ENCODE measurements around the gene NLGN4X.

The NLGN4X gene

DNA sequence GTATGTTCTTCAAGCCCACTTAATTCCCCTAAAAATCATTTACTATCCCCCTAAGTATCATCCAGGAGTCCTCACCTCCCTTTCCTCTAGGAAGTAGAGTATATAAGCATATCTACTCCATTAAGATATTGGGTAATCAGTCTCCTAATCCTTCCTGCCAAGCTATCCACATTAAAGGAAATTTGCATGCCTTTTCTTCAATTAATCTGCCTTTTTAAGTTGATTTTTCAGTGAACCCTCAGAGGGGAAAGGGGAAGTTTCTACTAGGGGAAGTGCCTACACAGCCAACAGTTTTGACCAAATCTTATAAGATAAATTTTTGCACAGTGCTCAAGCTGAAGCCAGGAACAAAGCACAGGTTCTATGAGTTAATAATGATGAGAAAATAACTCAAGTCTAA is 222.8 kb downstream of the NLGN4X start:
- Histone ChIP-seq H4K20me1 (ENCODE audit: insufficient read depth, low read length) (no peaks in the 10 kb centered on the region), H3K4me1 (ENCODE audit: insufficient read depth, low read length, severe bottlenecking) (no peaks in the 10 kb centered on the region), H3K36me3 (ENCODE audit: insufficient read depth, low read length) (no peaks in the 10 kb centered on the region), H3K27ac (ENCODE audit: low read depth, low read length, poor library complexity, severe bottlenecking) (no peak overlapping the region), H3K4me3 (ENCODE audit: low read depth, low read length, poor library complexity, severe bottlenecking) (no peak overlapping the region), H3K4me2 (ENCODE audit: low read length) (no peak overlapping the region), H3K27me3 (ENCODE audit: insufficient read depth, low read length) (no peaks in the 10 kb centered on the region), H3K79me2 (ENCODE audit: insufficient read depth, low read length) (no peaks in the 10 kb centered on the region), H3F3A (ENCODE audit: insufficient read depth, low read length) (no peaks in the 10 kb centered on the region), H2AFZ (ENCODE audit: low read length) (no peak overlapping the region), H3K9me3 (ENCODE audit: low read length) (no peaks in the 10 kb centered on the region), H3K9me2 (ENCODE audit: low read depth, low read length) (no peaks in the 10 kb centered on the region), H3K9ac (ENCODE audit: low read length) (no peak overlapping the region)
- no peak for TF ChIP-seq EZH2 (IDR thresholded peaks at IDR 0.05; ENCODE audit: borderline replicate concordance, low read length)
- TF ChIP-seq, protein P1, sequence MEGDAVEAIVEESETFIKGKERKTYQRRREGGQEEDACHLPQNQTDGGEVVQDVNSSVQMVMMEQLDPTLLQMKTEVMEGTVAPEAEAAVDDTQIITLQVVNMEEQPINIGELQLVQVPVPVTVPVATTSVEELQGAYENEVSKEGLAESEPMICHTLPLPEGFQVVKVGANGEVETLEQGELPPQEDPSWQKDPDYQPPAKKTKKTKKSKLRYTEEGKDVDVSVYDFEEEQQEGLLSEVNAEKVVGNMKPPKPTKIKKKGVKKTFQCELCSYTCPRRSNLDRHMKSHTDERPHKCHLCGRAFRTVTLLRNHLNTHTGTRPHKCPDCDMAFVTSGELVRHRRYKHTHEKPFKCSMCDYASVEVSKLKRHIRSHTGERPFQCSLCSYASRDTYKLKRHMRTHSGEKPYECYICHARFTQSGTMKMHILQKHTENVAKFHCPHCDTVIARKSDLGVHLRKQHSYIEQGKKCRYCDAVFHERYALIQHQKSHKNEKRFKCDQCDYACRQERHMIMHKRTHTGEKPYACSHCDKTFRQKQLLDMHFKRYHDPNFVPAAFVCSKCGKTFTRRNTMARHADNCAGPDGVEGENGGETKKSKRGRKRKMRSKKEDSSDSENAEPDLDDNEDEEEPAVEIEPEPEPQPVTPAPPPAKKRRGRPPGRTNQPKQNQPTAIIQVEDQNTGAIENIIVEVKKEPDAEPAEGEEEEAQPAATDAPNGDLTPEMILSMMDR (IDR thresholded peaks at IDR 0.05; ENCODE audit: low read length) = no peak

DNA sequence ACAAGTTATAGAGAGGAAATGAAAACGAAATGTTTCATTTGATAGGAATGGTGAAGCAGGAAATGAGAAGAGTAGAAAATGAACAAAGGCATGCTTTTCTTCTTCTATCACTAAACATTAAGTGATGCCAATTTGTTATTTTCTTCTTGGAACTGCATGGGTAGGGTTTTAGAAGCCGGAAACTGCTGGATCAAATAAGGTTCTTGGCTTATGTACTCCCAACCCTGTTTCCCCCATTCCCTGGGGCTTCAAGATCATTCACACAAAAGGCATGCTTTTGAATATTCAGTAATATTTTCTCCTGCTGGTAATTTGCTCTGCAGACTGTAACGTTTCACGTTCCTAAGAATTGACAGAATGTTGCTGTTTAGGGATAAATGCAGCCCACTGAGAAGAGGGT is 224.1 kb downstream of the NLGN4X start:
- H3K27me3 ChIP-seq (ENCODE audit: insufficient read depth, low read length) = no peaks in the 10 kb centered on the region
- H4K20me1 ChIP-seq (ENCODE audit: insufficient read depth, low read length) = no peaks in the 10 kb centered on the region
- H3K79me2 ChIP-seq (ENCODE audit: insufficient read depth, low read length) = no peaks in the 10 kb centered on the region
- TF ChIP-seq, protein P1 (IDR thresholded peaks at IDR 0.05; ENCODE audit: low read length) = no peak
- TF ChIP-seq EZH2 (IDR thresholded peaks at IDR 0.05; ENCODE audit: borderline replicate concordance, low read length) = no peak
- no peaks in the 10 kb centered on the region for H3F3A ChIP-seq (ENCODE audit: insufficient read depth, low read length)
- no peaks in the 10 kb centered on the region for H3K9me3 ChIP-seq (ENCODE audit: low read length)
- no peaks in the 10 kb centered on the region for H3K4me1 ChIP-seq (ENCODE audit: insufficient read depth, low read length, severe bottlenecking)
- no peak overlapping the region for H3K4me3 ChIP-seq (ENCODE audit: low read depth, low read length, poor library complexity, severe bottlenecking)
- H2AFZ ChIP-seq (ENCODE audit: low read length) = no peak overlapping the region
- no peak overlapping the region for H3K9ac ChIP-seq (ENCODE audit: low read length)
- no peak overlapping the region for H3K27ac ChIP-seq (ENCODE audit: low read depth, low read length, poor library complexity, severe bottlenecking)
- no peak overlapping the region for H3K4me2 ChIP-seq (ENCODE audit: low read length)
- no peaks in the 10 kb centered on the region for H3K36me3 ChIP-seq (ENCODE audit: insufficient read depth, low read length)
- H3K9me2 ChIP-seq (ENCODE audit: low read depth, low read length) = no peaks in the 10 kb centered on the region

GRCh38 chrX:6002056-6002455 is 226.6 kb downstream of the NLGN4X start:
- no peak overlapping the region for H3K27ac ChIP-seq (ENCODE audit: low read depth, low read length, poor library complexity, severe bottlenecking)
- H3F3A ChIP-seq (ENCODE audit: insufficient read depth, low read length) = no peaks in the 10 kb centered on the region
- H4K20me1 ChIP-seq (ENCODE audit: insufficient read depth, low read length) = no peaks in the 10 kb centered on the region
- H3K4me2 ChIP-seq (ENCODE audit: low read length) = no peak overlapping the region
- no peaks in the 10 kb centered on the region for H3K4me1 ChIP-seq (ENCODE audit: insufficient read depth, low read length, severe bottlenecking)
- no peaks in the 10 kb centered on the region for H3K79me2 ChIP-seq (ENCODE audit: insufficient read depth, low read length)
- no peak overlapping the region for H3K4me3 ChIP-seq (ENCODE audit: low read depth, low read length, poor library complexity, severe bottlenecking)
- H3K9ac ChIP-seq (ENCODE audit: low read length) = no peak overlapping the region
- no peaks in the 10 kb centered on the region for H3K27me3 ChIP-seq (ENCODE audit: insufficient read depth, low read length)
- H2AFZ ChIP-seq (ENCODE audit: low read length) = no peak overlapping the region
- H3K9me3 ChIP-seq (ENCODE audit: low read length) = no peaks in the 10 kb centered on the region
- no peaks in the 10 kb centered on the region for H3K36me3 ChIP-seq (ENCODE audit: insufficient read depth, low read length)
- no peaks in the 10 kb centered on the region for H3K9me2 ChIP-seq (ENCODE audit: low read depth, low read length)
- TF ChIP-seq, protein P1 (IDR thresholded peaks at IDR 0.05; ENCODE audit: low read length) = no peak
- TF ChIP-seq EZH2 (IDR thresholded peaks at IDR 0.05; ENCODE audit: borderline replicate concordance, low read length) = no peak

Measured in OCI-LY1 (cell line).